Caco-2 (cell line): ENCODE results near the gene TSSK2. TPM values are rescaled to one million over a fixed set of nuclear protein-coding genes. Genes with fewer than 3 reads are reported as not detected.

Source experiments
- BruUV-seq: library from RNA; stranded (reverse); fragments of 400-500 nt; replicated peaks from 2 replicates; lab custom pipeline; 2021; lab: Mats Ljungman, UMichigan
- CTCF ChIA-PET: fragments of 300-600 bp; sonication (Branson Sonifier 250); formaldehyde crosslinking; loops from one replicate; lab custom pipeline; 2022; ENCODE audit warnings: antibody characterized with exemption; lab: Charles Lee
- POLR2A ChIA-PET: fragments of 300-600 bp; sonication (Branson Sonifier 250); formaldehyde crosslinking; loops from one replicate; lab custom pipeline; 2022; ENCODE audit warnings: antibody characterized with exemption; lab: Charles Lee
- DNase-seq, 2 experiments: peaks; one replicate each; pipeline versions ENCODE4 v3.0.0 to v3.0.0-alpha.2; 2020 to 2022
- H3K27me3 ChIP-seq: replicated peaks from 2 replicates; pipeline ENCODE4 v1.6.0; 2011; ENCODE audit warnings: low read length; ENCODE audit not compliant: control insufficient read depth, insufficient read depth
- H3K36me3 ChIP-seq: 2 replicates; pipeline ENCODE4 v1.5.1; 2011; ENCODE audit warnings: low read length; ENCODE audit not compliant: control insufficient read depth, insufficient read depth
- H3K4me1 ChIP-seq: fragments of 250-450 bp; sonication (Bioruptor Pico); 2 replicates; pipeline ENCODE4 v1.5.1; 2020; ENCODE audit warnings: mild to moderate bottlenecking
- H3K4me3 ChIP-seq: 2 replicates; pipeline ENCODE4 v1.5.1; 2011; ENCODE audit warnings: low read depth, mild to moderate bottlenecking, control low read depth, low read length
- H3K9me3 ChIP-seq: fragments of 250-450 bp; sonication (Bioruptor Pico); 2 replicates; pipeline ENCODE4 v1.5.1; 2020; ENCODE audit warnings: mild to moderate bottlenecking, moderate library complexity
- H3K27ac Mint-ChIP-seq: one replicate; pipeline ENCODE4 v1.8.0; 2022; ENCODE audit warnings: mixed read lengths; ENCODE audit not compliant: unreplicated experiment
- H3K27me3 Mint-ChIP-seq: one replicate; pipeline ENCODE4 v1.8.0; 2022; ENCODE audit warnings: mixed read lengths; ENCODE audit not compliant: insufficient read depth, unreplicated experiment
- H3K36me3 Mint-ChIP-seq: one replicate; pipeline ENCODE4 v1.8.0; 2022; ENCODE audit warnings: mild to moderate bottlenecking, mixed read lengths; ENCODE audit not compliant: insufficient read depth, unreplicated experiment
- H3K4me1 Mint-ChIP-seq: one replicate; pipeline ENCODE4 v1.8.0; 2022; ENCODE audit warnings: low read depth, mixed read lengths; ENCODE audit not compliant: unreplicated experiment
- H3K4me3 Mint-ChIP-seq: one replicate; pipeline ENCODE4 v1.8.0; 2022; ENCODE audit warnings: mild to moderate bottlenecking, moderate library complexity, mixed read lengths; ENCODE audit not compliant: unreplicated experiment
- H3K9me3 Mint-ChIP-seq: one replicate; pipeline ENCODE4 v1.8.0; 2022; ENCODE audit warnings: mixed read lengths; ENCODE audit not compliant: unreplicated experiment
- CTCF ChIP-seq, 2 experiments: fragments of 200-600 bp in 1 of 2; IDR thresholded peaks; 1 replicate in 1 of 2; 2 replicates in 1 of 2; pipeline versions ENCODE4 v1.5.1 to v1.8.0; 2011 to 2022; ENCODE audit warnings: antibody characterized with exemption in 1 of 2, control low read depth in 1 of 2, inconsistent platforms in 1 of 2, low read depth in 1 of 2, low read length in 1 of 2, mild to moderate bottlenecking in 1 of 2, moderate library complexity in 1 of 2; ENCODE audit not compliant: insufficient read depth in 1 of 2, severe bottlenecking in 1 of 2, unreplicated experiment in 1 of 2
- intact Hi-C: fragments of 100-400 bp; cut with micrococcal nuclease; formaldehyde crosslinking; loops from one replicate; pipeline ENCODE4 v1.10.0; 2022; ENCODE audit not compliant: unreplicated experiment
- total RNA-seq: library from RNA; stranded (reverse); gene quantifications from 2 replicates; pipeline ENCODE4 v1.2.3, GENCODE V29; 2022

TSSK2 gene
- total RNA-seq, 1 experiment from 2014 or later, result not detected

- Mint-ChIP-seq H3K4me3 (no peak overlapping the region), H3K9me3 (no peaks in the 10 kb centered on the region), H3K27ac (no peak overlapping the region), H3K27me3 (no peaks in the 10 kb centered on the region), H3K4me1 (no peaks in the 10 kb centered on the region), H3K36me3 (peaks cover 14% of the 10 kb centered on the region)
- CTCF ChIA-PET, result interaction anchor here (1.4 kb wide), 1 partner anchor 12 kb away, joined by 3 read pairs; the partner anchor contains the start of gene ESS2
- no peak for TF ChIP-seq CTCF (IDR thresholded peaks at IDR 0.05; ENCODE audit: insufficient read depth in 1 of 2, low read depth in 1 of 2, low read length in 1 of 2, severe bottlenecking in 1 of 2, unreplicated experiment in 1 of 2)
- no peak overlapping the region for H3K4me3 ChIP-seq
- intact Hi-C loops, result no loop called here
- POLR2A ChIA-PET, result no interaction called here
- no peaks in the 10 kb centered on the region for H3K4me1 ChIP-seq
- no peaks in the 10 kb centered on the region for H3K9me3 ChIP-seq
- H3K27me3 ChIP-seq, result no peaks in the 10 kb centered on the region
- no TSS peak for BruUV-seq
- H3K36me3 ChIP-seq, result peaks cover 2% of the 10 kb centered on the region; the same call in 1 of the 2 replicates
- no peak for DNase-seq
Measured at GRCh38 chr22:19132153-19132552, 1.0 kb downstream of the TSSK2 start.

GRCh38 chr22:19132693-19133400, 1.7 kb downstream of the TSSK2 start:
- POLR2A ChIA-PET, result no interaction called here

GRCh38 chr22:19133561-19133960, 2.5 kb downstream of the TSSK2 start:
- Histone ChIP-seq H3K9me3 (no peaks in the 10 kb centered on the region), H3K36me3 (peaks cover 2% of the 10 kb centered on the region; the same call in 1 of the 2 replicates), H3K27me3 (no peaks in the 10 kb centered on the region), H3K4me1 (no peaks in the 10 kb centered on the region), H3K4me3 (no peak overlapping the region)
- DNase-seq, result no peak
- Mint-ChIP-seq H3K27ac (no peak overlapping the region), H3K4me1 (no peaks in the 10 kb centered on the region), H3K27me3 (no peaks in the 10 kb centered on the region), H3K4me3 (no peak overlapping the region), H3K9me3 (no peaks in the 10 kb centered on the region), H3K36me3 (peaks cover 14% of the 10 kb centered on the region)
- intact Hi-C loops, result no loop called here
- no peak for TF ChIP-seq CTCF (IDR thresholded peaks at IDR 0.05; ENCODE audit: insufficient read depth in 1 of 2, low read depth in 1 of 2, low read length in 1 of 2, severe bottlenecking in 1 of 2, unreplicated experiment in 1 of 2)
- ChIA-PET CTCF (interaction anchor here (0.7 kb wide), 1 partner anchor 84 kb away, joined by 5 read pairs; no protein-coding TSS in a partner anchor), POLR2A (no interaction called here)
- no TSS peak for BruUV-seq

More at GRCh38 chr22:19132693-19133400, 1.7 kb downstream of the TSSK2 start:
- CTCF ChIA-PET, result interaction anchor here (0.7 kb wide), 1 partner anchor 84 kb away, joined by 5 read pairs; no protein-coding TSS in a partner anchor
- intact Hi-C loops, result no loop called here
- H3K4me3 Mint-ChIP-seq, result no peak overlapping the region
- Histone ChIP-seq H3K36me3 (peaks cover 2% of the 10 kb centered on the region; the same call in 1 of the 2 replicates), H3K9me3 (no peaks in the 10 kb centered on the region), H3K4me1 (no peaks in the 10 kb centered on the region), H3K27me3 (no peaks in the 10 kb centered on the region), H3K4me3 (no peak overlapping the region)
- H3K9me3 Mint-ChIP-seq, result no peaks in the 10 kb centered on the region
- no peaks in the 10 kb centered on the region for H3K4me1 Mint-ChIP-seq
- peaks cover 14% of the 10 kb centered on the region for H3K36me3 Mint-ChIP-seq
- DNase-seq, result no peak
- no peak for TF ChIP-seq CTCF (IDR thresholded peaks at IDR 0.05; ENCODE audit: insufficient read depth in 1 of 2, low read depth in 1 of 2, low read length in 1 of 2, severe bottlenecking in 1 of 2, unreplicated experiment in 1 of 2)
- no TSS peak for BruUV-seq
- H3K27ac Mint-ChIP-seq, result no peak overlapping the region
- no peaks in the 10 kb centered on the region for H3K27me3 Mint-ChIP-seq
